Activated T-cell treated with anti-CD3 and anti-CD28 coated beads, Interleukin-2, amount 50 U/mL, for 24 hours (primary cell): ENCODE results near the gene DDX24.
"Not testable (repeated sequence)": the region's sequence is repeated elsewhere in the genome, so short reads cannot be mapped to it uniquely, and the experiment has no call there.

Experiments
- DNase-seq: peaks from one replicate; pipeline ENCODE4 v3.0.0-alpha.2; 2020
- H3K27ac Mint-ChIP-seq: 2 replicates; pipeline ENCODE4 v1.8.0; 2020; ENCODE audit warnings: mild to moderate bottlenecking, mixed read lengths
- H3K27me3 Mint-ChIP-seq: 2 replicates; pipeline ENCODE4 v1.8.0; 2020; ENCODE audit warnings: mixed read lengths
- H3K36me3 Mint-ChIP-seq: 2 replicates; pipeline ENCODE4 v1.8.0; 2020; ENCODE audit warnings: low read depth, mixed read lengths
- H3K4me1 Mint-ChIP-seq: 2 replicates; pipeline ENCODE4 v1.8.0; 2020; ENCODE audit warnings: low read depth, mixed read lengths
- H3K4me3 Mint-ChIP-seq: 2 replicates; pipeline ENCODE4 v1.8.0; 2020; ENCODE audit warnings: mild to moderate bottlenecking, moderate library complexity, mixed read lengths
- H3K9me3 Mint-ChIP-seq: 2 replicates; pipeline ENCODE4 v1.8.0; 2020; ENCODE audit warnings: mixed read lengths

Gene DDX24

GRCh38 chr14:94077823-94078222, 3.2 kb downstream of the DDX24 start:
- peaks cover 15% of the 10 kb centered on the region for H3K9me3 Mint-ChIP-seq
- DNase-seq = no peak
- H3K4me3 Mint-ChIP-seq = peak overlapping the region; percentile 99
- H3K27ac Mint-ChIP-seq = peak overlapping the region; percentile 99
- H3K4me1 Mint-ChIP-seq = peaks cover 72% of the 10 kb centered on the region
- peaks cover 86% of the 10 kb centered on the region for H3K36me3 Mint-ChIP-seq
- H3K27me3 Mint-ChIP-seq = no peaks in the 10 kb centered on the region

GRCh38 chr14:94077111-94077821, 3.7 kb downstream of the DDX24 start:
- Mint-ChIP-seq H3K4me3 (peak overlapping the region; percentile 99), H3K9me3 (peaks cover 16% of the 10 kb centered on the region), H3K4me1 (peaks cover 69% of the 10 kb centered on the region), H3K27me3 (no peaks in the 10 kb centered on the region), H3K36me3 (peaks cover 90% of the 10 kb centered on the region), H3K27ac (peak overlapping the region; percentile 1)
- DNase-seq = no peak

GRCh38 chr14:94075008-94075407, 6.0 kb downstream of the DDX24 start:
- peaks cover 97% of the 10 kb centered on the region for H3K36me3 Mint-ChIP-seq
- H3K9me3 Mint-ChIP-seq = peaks cover 32% of the 10 kb centered on the region
- peak overlapping the region; percentile 66 for H3K4me3 Mint-ChIP-seq

GRCh38 chr14:94074534-94074933, 6.5 kb downstream of the DDX24 start:
- no peak for DNase-seq
- H3K27ac Mint-ChIP-seq = peak overlapping the region; percentile 46
- H3K4me1 Mint-ChIP-seq = peaks cover 74% of the 10 kb centered on the region
- no peaks in the 10 kb centered on the region for H3K27me3 Mint-ChIP-seq
- peaks cover 35% of the 10 kb centered on the region for H3K9me3 Mint-ChIP-seq
- H3K36me3 Mint-ChIP-seq = peaks cover 97% of the 10 kb centered on the region
- peak overlapping the region; percentile 55 for H3K4me3 Mint-ChIP-seq

More at GRCh38 chr14:94075008-94075407, 6.0 kb downstream of the DDX24 start:
- Mint-ChIP-seq H3K4me1 (peaks cover 74% of the 10 kb centered on the region), H3K27ac (no peak overlapping the region), H3K27me3 (no peaks in the 10 kb centered on the region)
- DNase-seq = no peak

- Mint-ChIP-seq H3K36me3 (peaks cover 97% of the 10 kb centered on the region), H3K9me3 (peaks cover 49% of the 10 kb centered on the region), H3K4me1 (peaks cover 76% of the 10 kb centered on the region)
- not testable (repeated sequence) for H3K27ac Mint-ChIP-seq, H3K4me3 Mint-ChIP-seq, H3K27me3 Mint-ChIP-seq, DNase-seq
These were observed 8.9 kb downstream of the DDX24 start for GRCh38 chr14:94072076-94072475.

- H3K9me3 Mint-ChIP-seq = peaks cover 28% of the 10 kb centered on the region
- H3K4me3 Mint-ChIP-seq = no peak overlapping the region
- H3K4me1 Mint-ChIP-seq = peaks cover 90% of the 10 kb centered on the region
- peak overlapping the region; percentile 69 for H3K27ac Mint-ChIP-seq
- no peaks in the 10 kb centered on the region for H3K27me3 Mint-ChIP-seq
- peaks cover 89% of the 10 kb centered on the region for H3K36me3 Mint-ChIP-seq
- no peak for DNase-seq
These were observed 14.8 kb downstream of the DDX24 start for GRCh38 chr14:94066089-94066676.

- peaks cover 86% of the 10 kb centered on the region for H3K4me1 Mint-ChIP-seq
- H3K27me3 Mint-ChIP-seq = no peaks in the 10 kb centered on the region
- no peak for DNase-seq
- peaks cover 89% of the 10 kb centered on the region for H3K36me3 Mint-ChIP-seq
- peak overlapping the region; percentile 53 for H3K27ac Mint-ChIP-seq
- no peak overlapping the region for H3K4me3 Mint-ChIP-seq
- no peaks in the 10 kb centered on the region for H3K9me3 Mint-ChIP-seq
These were observed 18.6 kb downstream of the DDX24 start for GRCh38 chr14:94062344-94062940.

- Mint-ChIP-seq H3K9me3 (no peaks in the 10 kb centered on the region), H3K27ac (peak overlapping the region; percentile 70), H3K4me1 (peaks cover 79% of the 10 kb centered on the region), H3K4me3 (no peak overlapping the region), H3K36me3 (peaks cover 93% of the 10 kb centered on the region), H3K27me3 (no peaks in the 10 kb centered on the region)
- DNase-seq = no peak
These were observed 21.0 kb downstream of the DDX24 start for GRCh38 chr14:94059998-94060397.

- H3K27ac Mint-ChIP-seq = peak overlapping the region; percentile 60
- H3K4me3 Mint-ChIP-seq = no peak overlapping the region
These were observed 22.3 kb downstream of the DDX24 start for GRCh38 chr14:94058674-94059138.

GRCh38 chr14:94058128-94058673, 22.8 kb downstream of the DDX24 start:
- no peaks in the 10 kb centered on the region for H3K27me3 Mint-ChIP-seq
- H3K9me3 Mint-ChIP-seq = no peaks in the 10 kb centered on the region
- H3K4me3 Mint-ChIP-seq = no peak overlapping the region
- H3K36me3 Mint-ChIP-seq = peaks cover 95% of the 10 kb centered on the region
- peaks cover 72% of the 10 kb centered on the region for H3K4me1 Mint-ChIP-seq
- no peak for DNase-seq
- H3K27ac Mint-ChIP-seq = peak overlapping the region; percentile 45

More at GRCh38 chr14:94058674-94059138, 22.3 kb downstream of the DDX24 start:
- no peaks in the 10 kb centered on the region for H3K27me3 Mint-ChIP-seq
- DNase-seq = no peak
- H3K4me1 Mint-ChIP-seq = peaks cover 75% of the 10 kb centered on the region
- H3K36me3 Mint-ChIP-seq = peaks cover 98% of the 10 kb centered on the region
- no peaks in the 10 kb centered on the region for H3K9me3 Mint-ChIP-seq

GRCh38 chr14:94056579-94057308, 24.3 kb downstream of the DDX24 start:
- DNase-seq = no peak
- Mint-ChIP-seq H3K9me3 (no peaks in the 10 kb centered on the region), H3K4me1 (peaks cover 72% of the 10 kb centered on the region), H3K27me3 (no peaks in the 10 kb centered on the region), H3K4me3 (no peak overlapping the region), H3K27ac (peak overlapping the region; percentile 89), H3K36me3 (peaks cover 95% of the 10 kb centered on the region)

- no peaks in the 10 kb centered on the region for H3K27me3 Mint-ChIP-seq
- no peak overlapping the region for H3K4me3 Mint-ChIP-seq
- H3K36me3 Mint-ChIP-seq = peaks cover 95% of the 10 kb centered on the region
- peak overlapping the region; percentile 89 for H3K27ac Mint-ChIP-seq
- peaks cover 55% of the 10 kb centered on the region for H3K4me1 Mint-ChIP-seq
- H3K9me3 Mint-ChIP-seq = no peaks in the 10 kb centered on the region
- no peak for DNase-seq
These were observed 26.1 kb downstream of the DDX24 start for GRCh38 chr14:94054936-94055335.

GRCh38 chr14:94054401-94054800, 26.6 kb downstream of the DDX24 start:
- peak overlapping the region; percentile 89 for H3K27ac Mint-ChIP-seq
- peaks cover 52% of the 10 kb centered on the region for H3K4me1 Mint-ChIP-seq

GRCh38 chr14:94052662-94053061, 28.3 kb downstream of the DDX24 start:
- H3K4me1 Mint-ChIP-seq = peaks cover 35% of the 10 kb centered on the region
- H3K27me3 Mint-ChIP-seq = no peaks in the 10 kb centered on the region
- peak overlapping the region; percentile 77 for H3K27ac Mint-ChIP-seq
- no peak for DNase-seq
- H3K36me3 Mint-ChIP-seq = peaks cover 95% of the 10 kb centered on the region
- H3K9me3 Mint-ChIP-seq = no peaks in the 10 kb centered on the region
- H3K4me3 Mint-ChIP-seq = no peak overlapping the region

More at GRCh38 chr14:94054401-94054800, 26.6 kb downstream of the DDX24 start:
- Mint-ChIP-seq H3K9me3 (no peaks in the 10 kb centered on the region), H3K27me3 (no peaks in the 10 kb centered on the region), H3K36me3 (peaks cover 95% of the 10 kb centered on the region), H3K4me3 (no peak overlapping the region)
- DNase-seq = no peak
